HL-60/S4 (cell line): Measurements from ENCODE around the gene PANK1.

Source experiments
- in situ Hi-C: fragments of 300-500 bp; cut with MboI; formaldehyde crosslinking; loops from 2 replicates; pipeline ENCODE4 v1.14.3; 2022; ENCODE audit warnings: low sequenced_read_pairs

Gene PANK1

GRCh38 chr10:89652806-89653370 lies 7.8 kb upstream of the PANK1 start:
- in situ Hi-C loops, result no loop called here

GRCh38 chr10:89651916-89652573 lies 7.0 kb upstream of the PANK1 start:
- in situ Hi-C loops, result no loop called here

GRCh38 chr10:89651205-89651915 lies 6.3 kb upstream of the PANK1 start:
- in situ Hi-C loops, result no loop called here

GRCh38 chr10:89649051-89649450 lies 4.0 kb upstream of the PANK1 start:
- in situ Hi-C loops, result no loop called here

- in situ Hi-C loops, result no loop called here
Measured at GRCh38 chr10:89648074-89648473, 3.0 kb upstream of the PANK1 start.

- in situ Hi-C loops, result no loop called here
Measured at GRCh38 chr10:89646889-89647657, 2.0 kb upstream of the PANK1 start.

- in situ Hi-C loops, result no loop called here
Measured at GRCh38 chr10:89645742-89646172, 715 bp upstream of the PANK1 start.

GRCh38 chr10:89644691-89644966 lies 413 bp downstream of the PANK1 start:
- in situ Hi-C loops, result no loop called here

GRCh38 chr10:89643812-89644690 lies 991 bp downstream of the PANK1 start:
- in situ Hi-C loops, result no loop called here

- in situ Hi-C loops, result no loop called here
Measured at GRCh38 chr10:89643431-89643811, 1.6 kb downstream of the PANK1 start.

- in situ Hi-C loops, result no loop called here
Measured at GRCh38 chr10:89642193-89642592, 2.8 kb downstream of the PANK1 start.

GRCh38 chr10:89640241-89640640 lies 4.8 kb downstream of the PANK1 start:
- in situ Hi-C loops, result no loop called here

- in situ Hi-C loops, result no loop called here
Measured at GRCh38 chr10:89639326-89639725, 5.7 kb downstream of the PANK1 start.

GRCh38 chr10:89637113-89637512 lies 7.9 kb downstream of the PANK1 start:
- in situ Hi-C loops, result no loop called here

GRCh38 chr10:89634637-89635036 lies 10.4 kb downstream of the PANK1 start:
- in situ Hi-C loops, result no loop called here

- in situ Hi-C loops, result no loop called here
Measured at GRCh38 chr10:89633484-89633883, 11.6 kb downstream of the PANK1 start.

- in situ Hi-C loops, result no loop called here
Measured at GRCh38 chr10:89632824-89633223, 12.2 kb downstream of the PANK1 start.

GRCh38 chr10:89627830-89628229 lies 17.2 kb downstream of the PANK1 start:
- in situ Hi-C loops, result no loop called here

- in situ Hi-C loops, result no loop called here
Measured at GRCh38 chr10:89625041-89625765, 19.8 kb downstream of the PANK1 start.

GRCh38 chr10:89624020-89624419 lies 21.0 kb downstream of the PANK1 start:
- in situ Hi-C loops, result no loop called here
